Measurements from ENCODE around the gene MUC5B.

Gene MUC5B

DNA sequence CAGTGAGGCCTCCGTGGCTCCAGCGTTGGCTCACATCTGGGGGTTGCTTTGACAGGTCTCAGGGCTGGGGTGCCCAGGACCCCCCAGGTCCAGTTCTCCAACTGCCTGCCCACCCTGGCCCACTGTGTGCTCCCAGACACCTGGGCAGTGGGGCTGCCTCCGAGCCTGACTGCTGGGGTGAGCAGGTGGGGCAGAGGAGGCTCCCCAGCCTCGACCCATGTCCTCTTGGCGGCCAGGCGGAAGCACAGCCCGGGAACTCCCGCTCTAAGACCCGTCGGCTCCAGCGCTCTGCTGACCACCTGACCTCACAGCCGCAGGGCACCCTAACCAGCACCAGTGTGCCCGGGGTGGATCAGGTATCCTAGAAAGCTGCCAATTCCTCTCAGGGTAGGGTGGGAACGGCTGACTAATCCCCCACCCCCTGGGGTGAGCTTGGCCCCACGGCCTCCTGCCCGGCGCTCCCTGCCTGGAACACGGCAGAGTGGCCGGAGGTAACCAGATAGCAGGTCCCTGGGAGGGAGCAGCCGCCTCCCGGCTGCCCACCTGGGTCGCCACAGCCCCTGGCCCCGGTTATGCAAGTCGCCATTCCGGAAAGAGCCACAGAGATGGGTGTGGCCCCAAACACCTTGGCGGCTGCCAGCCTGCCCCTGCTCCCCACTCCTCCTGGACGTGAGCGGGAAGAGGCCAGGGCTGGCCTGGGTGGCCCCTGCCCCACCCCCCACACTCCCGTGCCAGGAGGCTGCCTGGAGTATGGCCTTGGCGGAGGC, 19.2 kb upstream of the MUC5B start:
- DNase-seq (ENCODE audit: low read depth), result no peak
- TF ChIP-seq, protein P1, sequence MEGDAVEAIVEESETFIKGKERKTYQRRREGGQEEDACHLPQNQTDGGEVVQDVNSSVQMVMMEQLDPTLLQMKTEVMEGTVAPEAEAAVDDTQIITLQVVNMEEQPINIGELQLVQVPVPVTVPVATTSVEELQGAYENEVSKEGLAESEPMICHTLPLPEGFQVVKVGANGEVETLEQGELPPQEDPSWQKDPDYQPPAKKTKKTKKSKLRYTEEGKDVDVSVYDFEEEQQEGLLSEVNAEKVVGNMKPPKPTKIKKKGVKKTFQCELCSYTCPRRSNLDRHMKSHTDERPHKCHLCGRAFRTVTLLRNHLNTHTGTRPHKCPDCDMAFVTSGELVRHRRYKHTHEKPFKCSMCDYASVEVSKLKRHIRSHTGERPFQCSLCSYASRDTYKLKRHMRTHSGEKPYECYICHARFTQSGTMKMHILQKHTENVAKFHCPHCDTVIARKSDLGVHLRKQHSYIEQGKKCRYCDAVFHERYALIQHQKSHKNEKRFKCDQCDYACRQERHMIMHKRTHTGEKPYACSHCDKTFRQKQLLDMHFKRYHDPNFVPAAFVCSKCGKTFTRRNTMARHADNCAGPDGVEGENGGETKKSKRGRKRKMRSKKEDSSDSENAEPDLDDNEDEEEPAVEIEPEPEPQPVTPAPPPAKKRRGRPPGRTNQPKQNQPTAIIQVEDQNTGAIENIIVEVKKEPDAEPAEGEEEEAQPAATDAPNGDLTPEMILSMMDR (IDR thresholded peaks at IDR 0.05; ENCODE audit: insufficient read depth, low read depth, low read length, missing control alignments), result no peak
- no peak overlapping the region for H3K4me3 ChIP-seq (ENCODE audit: low read depth, low read length)

DNA sequence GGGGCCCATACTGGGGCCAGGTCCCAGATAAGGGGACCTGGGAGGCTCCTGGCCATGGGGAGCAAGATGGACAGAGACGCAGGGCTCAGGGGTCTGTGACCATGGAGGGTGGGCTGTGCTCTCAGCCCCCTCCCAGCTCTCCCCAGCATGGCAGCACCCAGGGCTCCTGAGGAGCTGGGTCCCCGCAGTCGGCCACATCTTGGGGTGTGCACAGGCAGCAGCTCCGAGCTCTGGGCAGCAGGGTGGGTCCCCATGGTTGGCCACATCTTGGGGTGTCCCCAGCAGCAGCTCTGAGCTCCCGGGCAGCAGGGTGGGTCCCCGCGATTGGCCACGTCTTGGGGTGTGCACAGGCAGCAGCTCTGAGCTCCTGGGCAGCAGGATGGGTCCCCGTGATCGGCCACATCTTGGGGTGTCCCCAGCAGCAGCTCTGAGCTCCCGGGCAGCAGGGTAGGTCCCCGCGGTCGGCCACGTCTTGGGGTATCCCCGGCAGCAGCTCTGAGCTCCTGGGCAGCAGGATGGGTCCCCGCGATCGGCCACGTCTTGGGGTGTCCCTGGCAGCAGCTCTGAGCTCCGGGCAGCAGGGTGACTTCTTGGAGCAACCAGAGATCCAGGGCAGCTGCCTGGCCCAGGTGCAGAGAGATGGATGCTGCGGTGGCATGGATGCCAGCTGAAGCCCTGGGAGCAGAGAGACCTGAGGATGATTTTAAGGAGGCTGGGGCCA, 18.3 kb upstream of the MUC5B start:
- DNase-seq (ENCODE audit: low read depth), result no peak
- TF ChIP-seq, protein P1 (IDR thresholded peaks at IDR 0.05; ENCODE audit: insufficient read depth, low read depth, low read length, missing control alignments), result no peak
- H3K4me3 ChIP-seq (ENCODE audit: low read depth, low read length), result no peak overlapping the region

DNA sequence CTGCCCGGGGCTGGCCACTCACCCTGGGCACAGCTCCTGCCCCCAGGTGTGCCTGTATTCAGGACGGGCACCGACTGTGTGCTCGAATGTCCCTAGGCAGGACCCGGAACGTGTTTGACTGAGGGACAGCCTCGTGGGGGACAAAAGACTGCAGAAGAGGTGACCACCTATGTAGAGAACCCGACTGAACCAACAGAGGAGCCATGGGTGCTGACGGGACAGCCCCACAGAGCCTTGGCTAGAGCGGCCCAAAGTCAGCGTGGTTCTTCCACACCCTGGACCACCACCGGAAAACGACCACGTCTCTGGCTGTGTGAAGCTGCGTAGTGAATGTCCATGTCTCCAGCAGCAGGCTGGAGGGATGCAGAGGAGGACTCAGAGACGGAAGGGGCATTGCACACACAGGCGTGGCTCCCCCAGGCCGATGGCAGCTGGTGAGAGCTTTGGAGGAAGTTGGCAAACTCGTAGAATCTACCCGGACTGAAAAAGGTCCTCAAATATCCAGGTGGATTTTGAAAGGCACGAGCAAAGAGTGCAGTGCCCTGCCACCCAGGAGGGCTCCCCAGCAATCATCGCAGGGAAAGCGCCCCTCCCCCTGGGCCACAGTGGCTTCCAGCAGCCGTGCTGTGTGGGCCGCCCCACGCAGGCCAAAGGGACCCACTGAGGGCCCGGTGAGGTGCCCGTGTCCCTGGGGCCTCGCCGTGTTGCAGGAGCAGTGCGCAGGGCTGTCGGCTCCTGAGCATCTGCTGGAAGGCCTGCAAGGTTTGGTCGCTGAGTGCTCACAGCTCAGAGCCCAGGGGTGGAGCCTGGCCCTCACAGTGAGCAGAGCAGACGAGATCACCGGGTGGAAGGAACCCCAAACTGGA, 17.5 kb upstream of the MUC5B start:
- TF ChIP-seq, protein P1 (IDR thresholded peaks at IDR 0.05; ENCODE audit: insufficient read depth, low read depth, low read length, missing control alignments), result no peak
- H3K4me3 ChIP-seq (ENCODE audit: low read depth, low read length), result no peak overlapping the region
- no peak for DNase-seq (ENCODE audit: low read depth)

DNA sequence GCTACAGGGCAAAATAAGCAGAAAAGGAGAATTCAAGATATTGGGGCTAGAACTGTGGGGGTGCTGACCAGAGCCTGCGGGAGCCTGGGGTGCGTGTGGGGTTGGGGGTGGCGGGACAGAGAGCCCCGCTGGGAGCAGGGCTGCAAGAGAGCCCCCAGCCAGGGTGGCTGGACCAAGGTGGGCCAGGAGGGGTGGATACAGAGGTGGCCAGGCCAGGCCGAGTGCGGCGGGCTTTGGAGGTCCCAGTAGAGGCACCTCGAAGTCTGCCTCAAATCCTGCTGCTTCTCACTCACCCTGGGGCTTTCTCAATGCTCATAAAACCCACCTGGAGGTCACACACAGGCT, 16.9 kb upstream of the MUC5B start:
- no peak overlapping the region for H3K4me3 ChIP-seq (ENCODE audit: low read depth, low read length)
- TF ChIP-seq, protein P1 (IDR thresholded peaks at IDR 0.05; ENCODE audit: insufficient read depth, low read depth, low read length, missing control alignments), result no peak
- DNase-seq (ENCODE audit: low read depth), result no peak

DNA sequence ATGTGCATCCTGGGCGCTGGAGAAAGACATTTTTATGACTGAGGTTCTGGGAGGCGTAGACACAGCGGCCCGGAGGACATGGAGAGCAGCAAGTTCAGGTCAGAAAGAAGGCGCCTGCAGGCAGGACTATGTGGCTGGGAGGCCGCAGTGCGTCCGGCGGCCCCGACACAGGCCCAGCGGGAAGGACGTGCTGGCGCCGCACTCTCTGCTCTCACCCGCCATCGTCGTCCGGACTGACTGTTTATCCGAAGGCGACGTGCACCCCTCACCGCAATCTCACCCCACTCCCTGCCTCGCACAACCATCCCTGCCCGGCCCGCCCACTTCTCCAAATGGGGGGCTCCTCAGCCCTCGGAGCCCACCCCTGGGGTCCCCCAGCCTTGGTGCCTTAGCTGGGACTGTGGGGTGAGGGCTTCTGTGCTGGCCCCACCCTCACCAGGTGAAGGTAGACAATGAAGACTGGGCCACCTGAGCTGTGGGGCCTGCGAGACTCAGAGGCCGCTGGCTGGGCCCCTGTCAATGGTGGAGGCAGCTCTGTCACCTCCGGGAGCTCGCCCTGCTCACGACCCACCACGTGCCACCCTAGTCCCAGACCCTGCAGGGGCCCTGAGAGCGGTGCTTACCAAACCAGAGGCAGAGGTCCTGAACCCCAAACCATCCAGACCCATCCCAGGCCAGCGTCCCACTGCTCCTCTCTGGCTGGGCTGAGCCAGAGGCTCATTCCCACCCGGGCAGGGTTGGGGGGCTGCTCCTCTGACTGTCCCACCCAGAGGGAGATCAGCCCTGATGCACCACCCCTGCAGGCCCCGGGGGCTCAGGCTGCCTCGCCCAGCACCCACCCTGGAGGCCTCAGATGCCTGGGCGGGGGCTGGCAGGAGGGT, 16.2 kb upstream of the MUC5B start:
- no peak for DNase-seq (ENCODE audit: low read depth)
- TF ChIP-seq, protein P1 (IDR thresholded peaks at IDR 0.05; ENCODE audit: insufficient read depth, low read depth, low read length, missing control alignments), result no peak
- no peak overlapping the region for H3K4me3 ChIP-seq (ENCODE audit: low read depth, low read length)

Measured in GM12865 (cell line).